Measurements from ENCODE around the gene SPOP. TPM values are rescaled to one million over a fixed set of nuclear protein-coding genes. Genes with fewer than 3 reads are reported as not detected.

Gene SPOP
- total RNA-seq, 3 donors from 2014 or later: 61.4 to 78.1 (median 71.9) TPM

DNA sequence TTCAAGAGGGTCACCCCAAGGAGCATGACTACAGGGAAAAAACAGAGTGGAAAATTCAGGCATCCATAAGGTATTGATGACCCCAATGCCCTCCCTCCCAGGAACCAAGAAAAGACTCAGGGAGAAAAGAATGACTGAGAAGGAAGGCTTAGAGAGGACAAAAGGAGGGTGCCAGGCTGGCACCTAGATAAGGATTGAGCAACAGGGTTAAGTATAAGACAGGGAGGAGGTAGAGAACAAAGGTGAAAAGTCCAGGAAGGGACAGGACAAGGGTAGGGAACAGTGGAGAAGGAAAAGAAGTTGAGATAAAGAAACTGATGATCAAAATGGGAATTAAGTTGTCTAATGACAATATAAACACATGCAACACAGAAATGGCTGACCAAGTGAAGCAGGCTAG, 27.4 kb upstream of the SPOP start:
- Mint-ChIP-seq H3K4me1 (ENCODE audit: low read depth) (peaks cover 38% of the 10 kb centered on the region), H3K4me3 (peak overlapping the region; percentile 95)

DNA sequence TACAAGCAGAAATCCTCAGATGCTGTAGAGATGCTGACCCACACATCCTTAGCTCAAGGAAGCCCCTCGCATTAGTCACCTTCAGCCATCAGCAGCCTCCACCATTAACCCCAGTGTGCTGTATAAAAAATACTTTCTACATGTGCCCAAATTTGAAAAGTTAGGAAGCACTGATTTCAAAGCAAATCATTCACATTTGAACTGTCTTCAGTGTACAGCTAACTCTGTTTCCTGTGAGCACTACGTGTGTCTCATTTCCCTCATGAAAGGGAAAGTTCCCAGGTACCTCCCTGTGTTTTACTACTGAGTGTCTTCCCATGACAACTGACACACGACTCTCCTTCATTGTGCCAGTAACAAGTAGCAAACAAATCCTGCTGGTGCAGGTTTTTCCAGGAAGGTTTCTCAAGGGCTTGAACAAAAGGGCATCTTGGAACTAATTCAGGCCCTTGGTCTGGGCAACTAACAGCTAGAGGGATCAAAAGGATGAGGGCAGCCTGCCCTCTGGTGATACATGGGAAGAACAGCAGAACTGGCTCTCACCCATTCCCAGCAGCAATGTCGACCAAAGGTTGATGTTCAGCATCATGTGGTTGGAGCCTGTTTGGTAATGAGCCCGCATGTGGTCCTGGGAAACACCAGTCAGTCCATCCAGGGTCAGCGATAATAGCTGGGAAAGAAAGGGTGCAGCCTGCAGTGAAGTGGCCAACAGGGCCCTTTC, 25.8 kb upstream of the SPOP start:
- Mint-ChIP-seq H3K9me3 (no peaks in the 10 kb centered on the region), H3K27me3 (ENCODE audit: low read depth) (no peaks in the 10 kb centered on the region), H3K4me3 (no peak overlapping the region), H3K36me3 (ENCODE audit: insufficient read depth) (peaks cover 39% of the 10 kb centered on the region), H3K4me1 (ENCODE audit: low read depth) (peaks cover 30% of the 10 kb centered on the region)
- ATAC-seq (no peak), DNase-seq (no peak)

More for the DNA sequence above, 27.4 kb upstream of the SPOP start:
- H3K27me3 Mint-ChIP-seq (ENCODE audit: low read depth): no peaks in the 10 kb centered on the region
- H3K36me3 Mint-ChIP-seq (ENCODE audit: insufficient read depth): peaks cover 40% of the 10 kb centered on the region
- ATAC-seq (no peak), DNase-seq (no peak)
- H3K9me3 Mint-ChIP-seq: no peaks in the 10 kb centered on the region

DNA sequence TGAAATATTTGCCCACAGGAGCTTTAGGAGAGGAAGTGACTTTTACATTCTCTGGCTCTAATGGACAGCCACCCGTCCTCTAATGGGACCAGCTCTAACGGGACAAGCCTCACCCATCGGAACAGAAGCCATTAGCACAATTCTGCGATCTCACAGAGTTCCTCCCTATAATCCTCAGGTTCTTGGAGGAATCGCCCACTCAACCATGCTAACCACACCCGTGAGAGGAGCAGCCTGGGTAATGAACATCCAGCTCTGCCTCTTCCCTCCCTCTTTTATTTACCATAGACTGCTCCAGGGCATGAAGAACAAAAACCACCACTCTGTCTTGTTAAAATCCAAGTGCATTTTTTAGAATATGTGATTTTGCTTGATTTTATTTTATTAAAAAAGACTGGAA, 23.1 kb upstream of the SPOP start:
- no peaks in the 10 kb centered on the region for H3K27me3 Mint-ChIP-seq (ENCODE audit: low read depth)
- DNase-seq: no peak
- H3K4me1 Mint-ChIP-seq (ENCODE audit: low read depth): peaks cover 21% of the 10 kb centered on the region
- H3K9me3 Mint-ChIP-seq: no peaks in the 10 kb centered on the region
- no peak overlapping the region for H3K4me3 Mint-ChIP-seq
- no peak for ATAC-seq
- peaks cover 39% of the 10 kb centered on the region for H3K36me3 Mint-ChIP-seq (ENCODE audit: insufficient read depth)

DNA sequence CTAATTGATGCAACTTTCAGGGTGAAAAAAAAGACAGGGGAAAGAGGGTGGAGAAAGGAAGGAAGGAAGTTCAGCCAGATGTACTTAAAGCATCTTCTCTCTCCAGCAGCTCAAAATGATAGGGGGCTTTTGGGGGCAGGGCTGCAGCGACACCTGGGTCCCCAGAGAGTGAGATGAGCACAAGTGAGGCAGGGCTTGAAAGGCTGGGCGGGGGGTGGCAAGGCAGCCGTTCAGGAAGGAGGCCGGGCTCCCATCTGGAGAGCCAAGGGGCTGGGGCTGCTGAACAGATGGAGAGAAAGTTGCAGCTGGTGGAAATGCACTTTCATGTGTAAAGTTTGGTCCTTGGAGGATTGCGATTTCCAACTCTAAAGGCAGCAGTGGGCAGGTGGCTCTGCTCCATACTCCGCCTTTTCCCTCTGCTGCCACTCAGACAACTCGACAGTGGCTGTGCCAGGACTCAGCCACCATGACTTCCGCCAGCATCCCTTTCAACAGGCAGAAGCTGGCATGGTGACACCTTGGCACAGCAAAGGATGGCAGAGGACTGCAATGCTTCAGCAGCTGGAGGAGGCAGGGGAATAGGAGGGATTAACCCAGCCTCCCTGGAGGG, 22.2 kb upstream of the SPOP start:
- Mint-ChIP-seq H3K27me3 (ENCODE audit: low read depth) (no peaks in the 10 kb centered on the region), H3K4me1 (ENCODE audit: low read depth) (peaks cover 24% of the 10 kb centered on the region), H3K9me3 (no peaks in the 10 kb centered on the region), H3K36me3 (ENCODE audit: insufficient read depth) (peaks cover 33% of the 10 kb centered on the region), H3K4me3 (no peak overlapping the region)
- no peak for ATAC-seq
- DNase-seq: no peak

DNA sequence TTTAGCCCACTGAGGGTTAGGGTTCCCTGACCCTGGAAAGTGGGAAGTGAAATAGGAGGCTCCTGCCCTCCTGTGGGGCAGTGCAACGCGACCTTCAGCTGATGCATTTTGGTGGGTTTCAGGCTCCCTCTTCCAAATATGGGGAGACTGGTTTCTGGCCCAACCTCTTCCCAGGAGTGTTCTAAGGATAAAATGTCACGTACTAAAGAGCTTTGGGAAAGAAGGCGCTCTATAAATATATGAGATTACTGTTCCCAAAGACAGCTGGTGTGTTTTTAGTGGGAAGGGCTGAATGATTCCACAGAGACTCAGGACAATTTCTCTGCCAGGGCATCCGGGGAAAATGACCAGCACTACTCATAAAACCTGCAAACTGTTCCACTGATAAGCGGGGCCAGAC, 20.1 kb upstream of the SPOP start:
- ATAC-seq (no peak), DNase-seq (no peak)
- Mint-ChIP-seq H3K36me3 (ENCODE audit: insufficient read depth) (peaks cover 21% of the 10 kb centered on the region), H3K9me3 (no peaks in the 10 kb centered on the region), H3K4me1 (ENCODE audit: low read depth) (peaks cover 26% of the 10 kb centered on the region), H3K27me3 (ENCODE audit: low read depth) (no peaks in the 10 kb centered on the region), H3K4me3 (no peak overlapping the region)

DNA sequence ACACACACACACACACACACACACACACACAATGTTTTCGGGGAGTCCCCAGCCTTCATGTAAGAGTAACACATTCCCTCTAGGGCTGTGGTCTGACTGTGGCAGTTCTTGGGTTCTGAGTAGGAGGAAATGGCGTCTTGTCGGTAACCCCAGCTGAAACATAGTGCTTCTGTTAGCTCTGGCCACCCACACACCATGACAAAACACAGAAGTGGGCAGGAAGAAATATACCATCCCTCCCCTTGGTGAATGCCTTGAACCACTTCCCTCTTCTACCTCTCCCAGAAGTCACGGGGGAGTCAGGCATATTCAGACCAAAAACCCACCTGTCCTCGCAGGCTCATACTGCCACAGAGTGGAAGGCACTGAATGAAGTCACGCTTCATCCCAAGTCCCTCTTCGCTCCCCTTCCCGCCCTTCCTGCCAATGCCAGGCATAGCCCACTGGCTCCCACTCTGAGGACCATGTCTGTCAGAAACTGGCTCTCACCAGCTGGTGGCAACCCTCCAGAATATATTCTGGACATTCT, 18.4 kb upstream of the SPOP start:
- H3K36me3 Mint-ChIP-seq (ENCODE audit: insufficient read depth): peaks cover 19% of the 10 kb centered on the region
- ATAC-seq (peak; percentile 97 to 98), DNase-seq (peak; percentile 65)
- no peaks in the 10 kb centered on the region for H3K27me3 Mint-ChIP-seq (ENCODE audit: low read depth)
- H3K4me3 Mint-ChIP-seq: peak overlapping the region; percentile 10
- H3K4me1 Mint-ChIP-seq (ENCODE audit: low read depth): peaks cover 31% of the 10 kb centered on the region
- H3K9me3 Mint-ChIP-seq: no peaks in the 10 kb centered on the region

DNA sequence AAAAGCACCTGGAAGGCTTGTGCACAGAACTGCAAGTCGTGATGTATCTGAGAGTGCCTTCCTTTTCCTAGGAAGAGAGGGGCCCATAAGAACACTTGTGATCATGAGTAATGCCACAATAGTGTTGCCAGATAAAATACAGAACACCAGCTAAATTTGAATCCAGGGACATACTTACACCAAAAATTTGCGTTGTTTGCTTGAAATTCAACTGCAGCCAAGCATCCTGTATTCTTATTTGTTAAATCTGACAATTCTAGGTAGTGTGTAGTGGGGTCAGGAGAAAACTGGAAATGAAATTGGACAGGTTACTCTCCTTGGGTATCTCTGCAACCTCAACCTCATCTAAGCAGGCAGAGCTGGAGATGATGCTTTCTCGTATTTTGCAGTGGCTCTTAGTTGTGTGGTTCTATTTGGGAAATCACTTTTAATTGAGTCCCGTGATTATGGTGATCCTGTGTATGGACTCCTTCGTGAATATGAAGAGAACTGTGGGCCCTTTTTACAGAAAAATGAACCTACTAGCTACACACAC, 17.9 kb upstream of the SPOP start:
- Mint-ChIP-seq H3K36me3 (ENCODE audit: insufficient read depth) (peaks cover 13% of the 10 kb centered on the region), H3K27me3 (ENCODE audit: low read depth) (no peaks in the 10 kb centered on the region), H3K4me3 (peak overlapping the region; percentile 4), H3K4me1 (ENCODE audit: low read depth) (peaks cover 36% of the 10 kb centered on the region), H3K9me3 (no peaks in the 10 kb centered on the region)
- no peak for DNase-seq
- peak; percentile 16 to 26 for ATAC-seq

DNA sequence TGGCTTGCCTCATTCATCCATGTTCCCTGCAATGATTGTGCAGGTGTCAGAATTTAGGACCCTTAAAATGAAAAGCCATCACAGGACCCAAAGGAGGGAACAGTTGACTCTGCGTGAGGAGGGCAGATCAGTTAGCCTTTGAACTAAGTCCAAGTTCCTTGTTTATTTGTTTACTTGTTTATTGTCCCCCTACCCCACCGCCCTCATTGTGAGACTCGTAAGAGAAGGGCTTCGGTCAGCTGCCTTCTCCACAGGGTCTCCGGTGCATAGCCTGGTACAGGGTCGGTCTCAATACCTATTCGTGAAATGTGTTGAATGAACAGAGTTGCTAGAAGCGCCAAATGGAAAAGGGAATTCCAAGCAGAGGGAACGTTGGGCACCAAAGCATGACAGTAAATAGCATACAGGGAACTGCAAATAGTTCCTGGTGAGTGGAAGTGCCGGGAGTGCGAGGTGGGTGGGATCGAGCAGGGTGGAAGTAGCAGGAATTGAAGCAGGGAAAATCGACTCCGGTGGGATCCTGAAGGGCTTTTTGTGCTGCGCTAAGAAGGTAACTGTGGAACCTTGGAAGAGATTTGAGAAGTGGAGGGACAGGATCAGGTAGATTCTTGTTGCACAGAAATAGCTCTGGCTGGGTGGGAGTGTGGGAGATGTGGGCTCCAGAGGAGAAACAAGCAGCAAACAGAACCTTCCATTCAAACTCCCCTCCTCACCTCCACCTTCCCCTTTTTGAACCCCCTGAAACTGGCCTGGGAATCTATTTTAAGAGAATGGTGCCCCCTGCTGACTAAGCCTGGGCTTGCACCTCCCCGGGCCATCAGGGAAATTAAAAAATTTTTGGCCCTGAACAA, 17.2 kb upstream of the SPOP start:
- no peaks in the 10 kb centered on the region for H3K9me3 Mint-ChIP-seq
- H3K4me1 Mint-ChIP-seq (ENCODE audit: low read depth): peaks cover 40% of the 10 kb centered on the region
- DNase-seq: peak; percentile 71
- peaks cover 8% of the 10 kb centered on the region for H3K36me3 Mint-ChIP-seq (ENCODE audit: insufficient read depth)
- no peak overlapping the region for H3K4me3 Mint-ChIP-seq
- ATAC-seq: peak; percentile 16 to 25
- H3K27me3 Mint-ChIP-seq (ENCODE audit: low read depth): no peaks in the 10 kb centered on the region

DNA sequence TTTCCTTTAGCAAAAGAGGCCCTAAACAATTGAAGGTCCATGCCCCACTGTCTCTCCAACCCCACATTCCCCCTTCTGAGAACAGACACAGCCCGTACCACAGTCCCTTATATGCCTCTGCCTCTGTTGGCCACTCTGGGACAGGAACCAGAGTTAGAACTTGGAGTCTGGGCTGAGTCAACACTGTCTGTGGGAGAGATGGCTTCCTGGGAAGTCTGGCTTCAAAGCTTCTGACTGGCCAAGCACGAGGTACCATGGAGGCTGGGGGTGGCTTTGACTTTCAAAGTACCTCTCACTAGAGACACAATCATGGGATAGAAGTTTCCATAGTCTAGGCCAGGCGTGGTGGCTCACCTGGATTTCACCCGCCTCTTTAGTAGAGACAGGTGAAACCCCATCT, 14.9 kb upstream of the SPOP start:
- no peaks in the 10 kb centered on the region for H3K9me3 Mint-ChIP-seq
- H3K4me1 Mint-ChIP-seq (ENCODE audit: low read depth): peaks cover 50% of the 10 kb centered on the region
- no peak for DNase-seq
- no peak for ATAC-seq
- no peaks in the 10 kb centered on the region for H3K27me3 Mint-ChIP-seq (ENCODE audit: low read depth)
- no peaks in the 10 kb centered on the region for H3K36me3 Mint-ChIP-seq (ENCODE audit: insufficient read depth)
- H3K4me3 Mint-ChIP-seq: no peak overlapping the region

DNA sequence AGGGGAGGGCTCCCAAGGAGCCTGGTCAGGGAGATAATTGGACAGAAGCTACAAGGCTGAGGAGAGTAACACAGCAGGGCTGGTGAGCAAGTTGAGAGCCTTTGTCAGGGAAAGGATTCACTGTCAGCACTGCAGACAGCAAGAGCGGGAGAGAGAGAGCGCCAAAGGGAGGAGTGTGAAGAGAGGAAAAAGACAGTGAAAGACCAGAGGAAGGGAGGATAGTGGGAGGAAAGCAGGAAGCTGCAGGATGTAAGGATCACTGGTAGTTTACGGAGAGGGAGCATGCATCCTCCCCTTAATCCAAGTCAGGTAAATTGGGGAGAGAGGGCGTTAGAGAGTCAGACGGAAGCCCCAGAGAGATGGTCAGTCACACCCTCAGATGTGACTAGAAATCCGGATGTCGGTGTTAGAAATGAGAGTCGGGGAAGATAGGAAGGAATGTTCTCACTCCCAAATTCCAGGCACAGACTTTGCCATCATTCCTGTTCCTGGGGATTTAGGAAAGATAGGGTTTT, 13.8 kb upstream of the SPOP start:
- Mint-ChIP-seq H3K27me3 (ENCODE audit: low read depth) (no peaks in the 10 kb centered on the region), H3K36me3 (ENCODE audit: insufficient read depth) (no peaks in the 10 kb centered on the region)
- ATAC-seq: no peak

DNA sequence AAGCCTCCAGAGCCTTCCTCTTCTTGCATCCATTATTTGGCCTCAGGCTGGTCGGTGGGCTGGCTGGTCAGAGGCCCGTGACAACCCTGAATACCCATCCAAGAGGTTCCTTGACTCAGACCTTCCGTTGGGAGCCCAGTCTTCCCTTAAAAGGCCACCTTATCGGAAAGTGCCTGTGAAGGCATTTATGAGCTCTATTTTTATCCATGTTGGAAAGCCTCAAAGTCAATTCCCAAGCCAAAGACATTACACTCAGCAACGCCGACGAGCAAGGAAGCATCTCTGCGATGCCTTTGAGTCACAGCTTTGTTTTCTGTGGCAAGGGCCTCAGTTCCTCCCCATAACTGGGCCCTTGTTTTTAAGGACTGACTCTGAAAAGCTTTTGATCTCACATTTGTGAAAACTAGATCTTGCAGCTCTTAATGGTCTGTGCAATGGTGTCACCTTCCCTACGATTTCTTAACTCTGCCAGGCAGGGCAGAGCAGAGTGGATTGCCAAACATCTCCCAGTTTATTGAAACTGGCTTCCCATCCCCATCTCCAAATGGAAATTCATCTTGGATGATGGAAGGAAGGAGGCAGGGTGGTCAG, 13.3 kb upstream of the SPOP start:
- no peak overlapping the region for H3K4me3 Mint-ChIP-seq

More for the DNA sequence above, 13.8 kb upstream of the SPOP start:
- no peak for DNase-seq
- peaks cover 57% of the 10 kb centered on the region for H3K4me1 Mint-ChIP-seq (ENCODE audit: low read depth)
- no peak overlapping the region for H3K4me3 Mint-ChIP-seq
- no peaks in the 10 kb centered on the region for H3K9me3 Mint-ChIP-seq

DNA sequence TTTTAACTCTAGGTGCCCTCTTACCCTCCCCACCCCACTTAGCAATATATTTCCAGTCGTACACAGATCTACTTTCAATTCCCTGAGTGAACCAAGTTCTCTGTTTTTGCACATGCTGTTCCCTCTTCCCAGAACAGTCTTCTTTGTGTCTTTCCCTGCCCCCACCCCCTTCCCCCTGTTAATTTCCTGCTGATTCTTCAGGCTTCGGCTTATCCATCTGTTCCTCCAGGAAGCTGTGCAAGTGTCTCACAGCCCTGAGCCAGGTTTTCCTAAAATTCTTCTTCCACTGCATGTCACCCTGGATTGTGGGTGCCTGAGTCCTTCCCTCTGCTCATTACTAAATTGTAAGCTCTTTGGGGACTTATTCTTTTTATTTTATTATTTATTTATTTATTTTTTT, 12.4 kb upstream of the SPOP start:
- peaks cover 44% of the 10 kb centered on the region for H3K4me1 Mint-ChIP-seq (ENCODE audit: low read depth)

More for the DNA sequence above, 13.3 kb upstream of the SPOP start:
- no peaks in the 10 kb centered on the region for H3K36me3 Mint-ChIP-seq (ENCODE audit: insufficient read depth)
- no peaks in the 10 kb centered on the region for H3K27me3 Mint-ChIP-seq (ENCODE audit: low read depth)
- no peaks in the 10 kb centered on the region for H3K9me3 Mint-ChIP-seq
- peaks cover 53% of the 10 kb centered on the region for H3K4me1 Mint-ChIP-seq (ENCODE audit: low read depth)
- no peak for ATAC-seq
- DNase-seq: no peak

DNA sequence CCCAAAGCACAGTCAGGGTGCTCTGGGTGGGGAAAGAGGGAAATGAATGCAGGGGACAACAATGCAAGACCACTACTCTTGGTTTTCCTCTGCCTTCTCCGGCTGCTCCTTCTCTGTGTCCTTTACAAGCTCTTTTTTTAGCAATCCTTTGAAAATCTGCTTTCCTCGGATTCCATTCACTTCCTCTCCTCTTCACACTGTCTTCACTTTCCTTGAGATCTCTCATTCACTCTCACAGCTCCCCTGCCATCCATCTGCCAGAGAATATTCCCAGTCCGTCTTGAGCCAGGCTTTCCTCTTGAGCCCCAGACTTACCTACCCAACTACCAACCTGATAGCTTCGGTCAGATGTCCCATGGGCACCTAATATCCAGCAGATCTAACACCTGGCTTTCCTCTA, 11.0 kb upstream of the SPOP start:
- no peaks in the 10 kb centered on the region for H3K36me3 Mint-ChIP-seq (ENCODE audit: insufficient read depth)
- H3K4me1 Mint-ChIP-seq (ENCODE audit: low read depth): peaks cover 39% of the 10 kb centered on the region
- H3K4me3 Mint-ChIP-seq: peak overlapping the region; percentile 39
- no peaks in the 10 kb centered on the region for H3K9me3 Mint-ChIP-seq
- no peak for DNase-seq
- no peaks in the 10 kb centered on the region for H3K27me3 Mint-ChIP-seq (ENCODE audit: low read depth)
- ATAC-seq: no peak

More for the DNA sequence above, 12.4 kb upstream of the SPOP start:
- Mint-ChIP-seq H3K36me3 (ENCODE audit: insufficient read depth) (no peaks in the 10 kb centered on the region), H3K27me3 (ENCODE audit: low read depth) (no peaks in the 10 kb centered on the region), H3K4me3 (no peak overlapping the region), H3K9me3 (no peaks in the 10 kb centered on the region)
- ATAC-seq (no peak), DNase-seq (no peak)
